Epidermal melanocyte (primary cell): ENCODE results near the gene LRRC36.

Experiments
- DNase-seq: peaks from one replicate; pipeline ENCODE4 v3.0.0; 2011; ENCODE audit warnings: low spot score; ENCODE audit not compliant: insufficient read length

The LRRC36 gene

GRCh38 chr16:67424261-67424615 is 97.6 kb downstream of the LRRC36 start:
- DNase-seq: no peak

- no peak for DNase-seq
Measured at GRCh38 chr16:67425061-67425460, 98.4 kb downstream of the LRRC36 start.

- DNase-seq: no peak
Measured at GRCh38 chr16:67425580-67425979, 99.0 kb downstream of the LRRC36 start.

- no peak for DNase-seq
Measured at GRCh38 chr16:67426022-67426421, 99.4 kb downstream of the LRRC36 start.

GRCh38 chr16:67426950-67427349 is 100.3 kb downstream of the LRRC36 start:
- DNase-seq: no peak

- DNase-seq: peak; percentile 80
Measured at GRCh38 chr16:67428146-67428731, 101.6 kb downstream of the LRRC36 start.

- DNase-seq: no peak
Measured at GRCh38 chr16:67429053-67429798, 102.6 kb downstream of the LRRC36 start.

GRCh38 chr16:67429799-67430503 is 103.3 kb downstream of the LRRC36 start:
- DNase-seq: no peak

GRCh38 chr16:67430504-67430976 is 103.9 kb downstream of the LRRC36 start:
- no peak for DNase-seq

- DNase-seq: peak; percentile 61
Measured at GRCh38 chr16:67430977-67431774, 104.6 kb downstream of the LRRC36 start, which contains the start of gene HSD11B2. Gene HSD11B2, plus strand, starts transcription at chr16:67431121. Its CDS starts 128 bp downstream, at chr16:67431249.

GRCh38 chr16:67431775-67432505 is 105.3 kb downstream of the LRRC36 start:
- no peak for DNase-seq

- DNase-seq: no peak
Measured at GRCh38 chr16:67432506-67432890, 105.9 kb downstream of the LRRC36 start.

- DNase-seq: no peak
Measured at GRCh38 chr16:67433131-67433719, 106.6 kb downstream of the LRRC36 start.
